K562 (cell line): Measurements from ENCODE around the gene HAS3. TPM values are rescaled to one million over a fixed set of nuclear protein-coding genes. Genes with fewer than 3 reads are reported as not detected.
A peak's percentile ranks its signal among the peaks of the same experiment; 100 is the strongest.

ENCODE experiments used
- CGGBP1 ChIP-seq: fragments of 250-450 bp; sonication (Bioruptor Pico); IDR thresholded peaks from 2 replicates; pipeline ENCODE4 v1.9.0; 2021; ENCODE audit warnings: mild to moderate bottlenecking
- CREB1 ChIP-seq, 2 experiments: sonication (generic) in 1 of 2; formaldehyde crosslinking in 1 of 2; IDR thresholded peaks; 2 replicates each; pipeline versions ENCODE4 v1.6.1 to v1.8.0; 2012 to 2022; ENCODE audit warnings: inconsistent platforms in 1 of 2, mild to moderate bottlenecking in 1 of 2, missing genetic modification reagents in 1 of 2, moderate library complexity in 1 of 2
- HDAC6 ChIP-seq: IDR thresholded peaks from 2 replicates; pipeline ENCODE4 v1.6.1; 2012; ENCODE audit warnings: low read depth, mild to moderate bottlenecking, control low read depth, inconsistent platforms, low read length, moderate library complexity
- KLF6 ChIP-seq: fragments of 250-450 bp; sonication (Bioruptor Pico); IDR thresholded peaks from 2 replicates; pipeline ENCODE4 v1.4.0; 2020; ENCODE audit warnings: mild to moderate bottlenecking, moderate library complexity, borderline replicate concordance
- LCOR ChIP-seq: sonication (generic); formaldehyde crosslinking; IDR thresholded peaks from 2 replicates; pipeline ENCODE4 v1.8.0; 2022; ENCODE audit warnings: mild to moderate bottlenecking, missing genetic modification reagents
- RCOR1 ChIP-seq, 2 experiments: IDR thresholded peaks; 2 replicates each; pipeline ENCODE4 v1.6.1; 2012; ENCODE audit warnings: low read depth in 2 of 2, low read length in 2 of 2, borderline replicate concordance in 1 of 2, improper control_type of control experiment in 1 of 2
- RHOXF2B ChIP-seq: fragments of 250-450 bp; sonication (Bioruptor Pico); conservative IDR thresholded peaks from 2 replicates; pipeline ENCODE4 v1.5.1; 2021
- TBL1XR1 ChIP-seq, 2 experiments: IDR thresholded peaks; 2 replicates each; pipeline ENCODE4 v1.6.1; 2012; ENCODE audit warnings: improper control_type of control experiment in 2 of 2, low read length in 2 of 2, mild to moderate bottlenecking in 1 of 2
- TEAD1 ChIP-seq, 2 experiments: fragments of 450-650 bp in 1 of 2; sonication (generic) in 1 of 2; formaldehyde crosslinking; IDR thresholded peaks; 2 replicates each; pipeline versions ENCODE4 v1.4.0 to v1.8.0; 2020 to 2022; ENCODE audit warnings: mild to moderate bottlenecking in 2 of 2, missing genetic modification reagents in 1 of 2
- U2AF1 ChIP-seq: fragments of 200-400 bp; formaldehyde crosslinking; optimal IDR thresholded peaks from 2 replicates; pipeline ENCODE3; 2017; ENCODE audit warnings: mild to moderate bottlenecking, low read depth, low read length, moderate library complexity
- ZNF197 ChIP-seq: fragments of 200-800 bp; sonication (Bioruptor generic); IDR thresholded peaks from 2 replicates; pipeline ENCODE4 v1.6.1; 2016; ENCODE audit warnings: low read depth, missing genetic modification characterization, missing compliant biosample characterization
- ZNF589 ChIP-seq: fragments of 200-800 bp; sonication (Bioruptor generic); IDR thresholded peaks from 2 replicates; pipeline ENCODE4 v1.6.1; 2016; ENCODE audit warnings: low read depth, missing genetic modification characterization, missing compliant biosample characterization
- ZNF766 ChIP-seq: fragments of 200-800 bp; sonication (Bioruptor generic); conservative IDR thresholded peaks from 2 replicates; pipeline ENCODE4 v1.6.1; 2016; ENCODE audit warnings: missing genetic modification characterization, missing compliant biosample characterization
- polyA plus RNA-seq, 8 experiments: library from polyadenylated mRNA; depleted of rRNA in 4 of 8; stranded (reverse) in 5 of 8; unstranded in 3 of 8; fragments of >200 nt; fragmentation: Nextera tagmentation in 2 of 8; fragmentation: Illumina TruSeq in 1 of 8; extraction: Ambion mirVana in 2 of 8; extraction: Trizol in 1 of 8; gene quantifications; 2 replicates each; pipeline versions ENCODE4 v1.2.1 to v1.2.3, GENCODE V29; 2011 to 2014; ENCODE audit warnings: inconsistent platforms in 1 of 8, missing spikeins in 1 of 8
- total RNA-seq, 7 experiments: library from RNA; depleted of rRNA in 6 of 7; stranded (reverse); fragments of >200 nt in 6 of 7; fragmentation: Illumina TruSeq in 2 of 7; extraction: Trizol in 2 of 7; gene quantifications; 2 replicates each; pipeline versions ENCODE4 v1.2.1 to v1.2.3, GENCODE V29; 2011 to 2021; ENCODE audit warnings: low replicate concordance in 1 of 7
- TF ChIP-seq, protein P1 (sequence below): sonication (generic); formaldehyde crosslinking; IDR thresholded peaks from 2 replicates; pipeline ENCODE4 v1.8.0; 2022; ENCODE audit warnings: mild to moderate bottlenecking, missing genetic modification reagents
- TF ChIP-seq, protein P2 (sequence below): fragments of 450-650 bp; IDR thresholded peaks from 2 replicates; pipeline ENCODE4 v1.6.1; 2016; ENCODE audit warnings: low read depth, mild to moderate bottlenecking, moderate library complexity
- TF ChIP-seq, protein P3 (sequence below): sonication (generic); formaldehyde crosslinking; IDR thresholded peaks from 2 replicates; pipeline ENCODE4 v1.4.0; 2020; ENCODE audit warnings: mild to moderate bottlenecking, missing genetic modification reagents

Gene HAS3
- total and polyA plus RNA-seq, 9 of the 15 experiments (the other 6 are each of a cell fraction or from before 2014, with no cell fraction given): 0.04 to 0.33 (median 0.13) TPM; not detected in 1

GRCh38 chr16:69132424-69133252, 27.2 kb downstream of the HAS3 start, which contains the start of the genes CHTF8 and UTP4 (continued):
- TF ChIP-seq, protein P1, sequence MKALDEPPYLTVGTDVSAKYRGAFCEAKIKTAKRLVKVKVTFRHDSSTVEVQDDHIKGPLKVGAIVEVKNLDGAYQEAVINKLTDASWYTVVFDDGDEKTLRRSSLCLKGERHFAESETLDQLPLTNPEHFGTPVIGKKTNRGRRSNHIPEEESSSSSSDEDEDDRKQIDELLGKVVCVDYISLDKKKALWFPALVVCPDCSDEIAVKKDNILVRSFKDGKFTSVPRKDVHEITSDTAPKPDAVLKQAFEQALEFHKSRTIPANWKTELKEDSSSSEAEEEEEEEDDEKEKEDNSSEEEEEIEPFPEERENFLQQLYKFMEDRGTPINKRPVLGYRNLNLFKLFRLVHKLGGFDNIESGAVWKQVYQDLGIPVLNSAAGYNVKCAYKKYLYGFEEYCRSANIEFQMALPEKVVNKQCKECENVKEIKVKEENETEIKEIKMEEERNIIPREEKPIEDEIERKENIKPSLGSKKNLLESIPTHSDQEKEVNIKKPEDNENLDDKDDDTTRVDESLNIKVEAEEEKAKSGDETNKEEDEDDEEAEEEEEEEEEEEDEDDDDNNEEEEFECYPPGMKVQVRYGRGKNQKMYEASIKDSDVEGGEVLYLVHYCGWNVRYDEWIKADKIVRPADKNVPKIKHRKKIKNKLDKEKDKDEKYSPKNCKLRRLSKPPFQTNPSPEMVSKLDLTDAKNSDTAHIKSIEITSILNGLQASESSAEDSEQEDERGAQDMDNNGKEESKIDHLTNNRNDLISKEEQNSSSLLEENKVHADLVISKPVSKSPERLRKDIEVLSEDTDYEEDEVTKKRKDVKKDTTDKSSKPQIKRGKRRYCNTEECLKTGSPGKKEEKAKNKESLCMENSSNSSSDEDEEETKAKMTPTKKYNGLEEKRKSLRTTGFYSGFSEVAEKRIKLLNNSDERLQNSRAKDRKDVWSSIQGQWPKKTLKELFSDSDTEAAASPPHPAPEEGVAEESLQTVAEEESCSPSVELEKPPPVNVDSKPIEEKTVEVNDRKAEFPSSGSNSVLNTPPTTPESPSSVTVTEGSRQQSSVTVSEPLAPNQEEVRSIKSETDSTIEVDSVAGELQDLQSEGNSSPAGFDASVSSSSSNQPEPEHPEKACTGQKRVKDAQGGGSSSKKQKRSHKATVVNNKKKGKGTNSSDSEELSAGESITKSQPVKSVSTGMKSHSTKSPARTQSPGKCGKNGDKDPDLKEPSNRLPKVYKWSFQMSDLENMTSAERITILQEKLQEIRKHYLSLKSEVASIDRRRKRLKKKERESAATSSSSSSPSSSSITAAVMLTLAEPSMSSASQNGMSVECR (CRISPR knock-in tag): peak; percentile 89
- TF ChIP-seq HDAC6 (no peak), CGGBP1 (CRISPR knock-in tag) (peak; percentile 74; the same call in 1 of the 2 replicates), ZNF589 (CRISPR knock-in tag) (no peak), KLF6 (CRISPR knock-in tag) (peak; percentile 26; the same call in 1 of the 2 replicates), RCOR1 (IDR thresholded peaks at IDR 0.05; ENCODE audit: borderline replicate concordance in 1 of 2, low read depth in 2 of 2, low read length in 2 of 2) (no peak), ZNF766 (CRISPR knock-in tag) (peak; percentile 65; the same call in 1 of the 2 replicates), TEAD1 (CRISPR knock-in tag; IDR thresholded peaks at IDR 0.05) (0 out of 4 replicates have a peak, but pooled peaks of 1 of the 2 experiments have one; percentile 18), U2AF1 (no peak), RHOXF2B (no peak), ZNF197 (no peak), TBL1XR1 (IDR thresholded peaks at IDR 0.05; ENCODE audit: low read length in 2 of 2) (no peak), CREB1 (IDR thresholded peaks at IDR 0.05) (peak; percentile 78), CREB1 (CRISPR knock-in tag; IDR thresholded peaks at IDR 0.05) (0 out of 2 replicates have a peak, but pooled peaks have one; percentile 25), LCOR (CRISPR knock-in tag) (no peak)
- TF ChIP-seq, protein P2, sequence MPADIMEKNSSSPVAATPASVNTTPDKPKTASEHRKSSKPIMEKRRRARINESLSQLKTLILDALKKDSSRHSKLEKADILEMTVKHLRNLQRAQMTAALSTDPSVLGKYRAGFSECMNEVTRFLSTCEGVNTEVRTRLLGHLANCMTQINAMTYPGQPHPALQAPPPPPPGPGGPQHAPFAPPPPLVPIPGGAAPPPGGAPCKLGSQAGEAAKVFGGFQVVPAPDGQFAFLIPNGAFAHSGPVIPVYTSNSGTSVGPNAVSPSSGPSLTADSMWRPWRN: no peak
- TF ChIP-seq, protein P3, sequence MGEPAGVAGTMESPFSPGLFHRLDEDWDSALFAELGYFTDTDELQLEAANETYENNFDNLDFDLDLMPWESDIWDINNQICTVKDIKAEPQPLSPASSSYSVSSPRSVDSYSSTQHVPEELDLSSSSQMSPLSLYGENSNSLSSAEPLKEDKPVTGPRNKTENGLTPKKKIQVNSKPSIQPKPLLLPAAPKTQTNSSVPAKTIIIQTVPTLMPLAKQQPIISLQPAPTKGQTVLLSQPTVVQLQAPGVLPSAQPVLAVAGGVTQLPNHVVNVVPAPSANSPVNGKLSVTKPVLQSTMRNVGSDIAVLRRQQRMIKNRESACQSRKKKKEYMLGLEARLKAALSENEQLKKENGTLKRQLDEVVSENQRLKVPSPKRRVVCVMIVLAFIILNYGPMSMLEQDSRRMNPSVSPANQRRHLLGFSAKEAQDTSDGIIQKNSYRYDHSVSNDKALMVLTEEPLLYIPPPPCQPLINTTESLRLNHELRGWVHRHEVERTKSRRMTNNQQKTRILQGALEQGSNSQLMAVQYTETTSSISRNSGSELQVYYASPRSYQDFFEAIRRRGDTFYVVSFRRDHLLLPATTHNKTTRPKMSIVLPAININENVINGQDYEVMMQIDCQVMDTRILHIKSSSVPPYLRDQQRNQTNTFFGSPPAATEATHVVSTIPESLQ: 0 out of 2 replicates have a peak, but pooled peaks have one; percentile 24
